Upper lobe of left lung (tissue), 6 donors: ENCODE results near the gene PRDM2. TPM values are rescaled to one million over a fixed set of nuclear protein-coding genes. Genes with fewer than 3 reads are reported as not detected.

Source experiments
- ATAC-seq, 2 donors: fragments of 200-7000 bp; cut with Tn5 transposase; one replicate each; pipeline ENCODE4 v1.9.1; 2022; ENCODE audit warnings: mild to moderate bottlenecking in 2 of 2, moderate library complexity in 2 of 2; ENCODE audit not compliant: low FRiP score in 2 of 2
- DNase-seq, 2 donors: peaks; one replicate each; pipeline ENCODE4 v3.0.0-alpha.2; 2019 to 2020
- H3K27ac ChIP-seq, 4 donors: fragments of 200-600 bp; sonication (generic); one replicate each; pipeline ENCODE4 v1.5.1; 2016 to 2019
- H3K27me3 ChIP-seq, 4 donors: fragments of 200-600 bp; sonication (generic); one replicate each; pipeline ENCODE4 v1.5.1; 2017 to 2019
- H3K36me3 ChIP-seq, 4 donors: fragments of 200-600 bp; sonication (generic); one replicate each; pipeline ENCODE4 v1.5.1; 2016 to 2019
- H3K4me1 ChIP-seq, 4 donors: fragments of 200-600 bp; sonication (generic); one replicate each; pipeline ENCODE4 v1.5.1; 2018 to 2019
- H3K4me3 ChIP-seq, 4 donors: fragments of 200-600 bp; sonication (generic); one replicate each; pipeline ENCODE4 v1.5.1; 2017 to 2019; ENCODE audit warnings: mild to moderate bottlenecking in 2 of 4, moderate library complexity in 1 of 4
- H3K9me3 ChIP-seq, 4 donors: fragments of 200-600 bp; sonication (generic); one replicate each; pipeline ENCODE4 v1.5.1; 2018 to 2019
- EP300 ChIP-seq, 4 donors: sonication (generic); formaldehyde crosslinking; IDR thresholded peaks; one replicate each; pipeline ENCODE4 v1.5.1; 2017; ENCODE audit warnings: antibody characterized with exemption in 4 of 4, control low read depth in 2 of 4
- POLR2A ChIP-seq, 4 donors: fragments of 450-650 bp; IDR thresholded peaks; one replicate each; pipeline ENCODE4 v1.5.1; 2016 to 2017; ENCODE audit warnings: antibody characterized with exemption in 4 of 4, mild to moderate bottlenecking in 2 of 4
- POLR2AphosphoS5 ChIP-seq, 2 donors: sonication (generic); formaldehyde crosslinking; IDR thresholded peaks; one replicate each; pipeline ENCODE4 v1.5.1; 2017; ENCODE audit warnings: antibody characterized with exemption in 2 of 2
- WGBS, 2 donors: methylation state at CpG; one replicate each; pipeline ENCODE4 v1.1.5; 2017 to 2018; 5-methylcytosine and 5-hydroxymethylcytosine counted together
- total RNA-seq, 6 donors: library from RNA; depleted of rRNA in 4 of 6; stranded (reverse); fragments of >200 nt in 4 of 6; gene quantifications; one replicate each; pipeline versions ENCODE4 v1.1.0 to v1.2.1, GENCODE V29; 2016 to 2021
- TF ChIP-seq, protein P1 (sequence below), 6 experiments: fragments of 450-650 bp in 4 of 6; fragments of 200-600 bp in 2 of 6; sonication (generic) in 2 of 6; IDR thresholded peaks; one replicate each; pipeline ENCODE4 v1.5.1; 2016 to 2019; ENCODE audit warnings: antibody characterized with exemption in 6 of 6
- donor health status: DM: no; HTN: no; CAD: no; lungs with moderate emphysema.
- donor health status: DM: no; HTN: yes; CAD: no; lungs with severe emphysema.

PRDM2 gene
- total RNA-seq, 6 donors from 2014 or later = 35.0 to 70.2 (median 40.9) TPM

DNA sequence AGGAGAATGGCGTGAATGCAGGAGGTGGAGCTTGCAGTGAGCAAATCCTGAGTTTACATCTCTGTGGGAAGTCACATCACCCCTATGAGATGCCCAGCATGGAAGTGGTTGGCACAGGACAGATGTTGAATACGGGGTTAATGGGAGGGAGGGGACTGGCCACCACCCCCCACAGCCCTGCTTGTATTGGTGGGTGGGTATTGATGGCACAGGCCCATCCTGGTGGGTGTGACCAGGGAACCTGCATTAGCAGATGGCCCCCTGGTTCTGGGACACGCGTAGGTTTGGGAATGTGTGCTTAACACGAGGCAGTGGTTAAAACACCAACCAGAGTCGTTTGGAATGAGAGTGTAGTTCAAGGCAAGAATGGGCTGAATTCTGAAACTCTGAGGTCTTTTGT is 117.9 kb downstream of the PRDM2 start:
- Histone ChIP-seq H3K36me3 (peaks cover 0 to 41% (median 4%) of the 10 kb centered on the region in 4 donors), H3K4me1 (peaks cover 0 to 7% (median 0%) of the 10 kb centered on the region in 4 donors), H3K4me3 (no peak overlapping the region), H3K27ac (no peak overlapping the region), H3K27me3 (no peaks in the 10 kb centered on the region), H3K9me3 (no peaks in the 10 kb centered on the region)
- no peak for ATAC-seq
- WGBS, 2 donors = 90 to 91% methylated on average over 6 of the region's 6 CpGs
- DNase-seq = no peak
- TF ChIP-seq POLR2A (IDR thresholded peaks at IDR 0.05) = no peak
- TF ChIP-seq, protein P1, sequence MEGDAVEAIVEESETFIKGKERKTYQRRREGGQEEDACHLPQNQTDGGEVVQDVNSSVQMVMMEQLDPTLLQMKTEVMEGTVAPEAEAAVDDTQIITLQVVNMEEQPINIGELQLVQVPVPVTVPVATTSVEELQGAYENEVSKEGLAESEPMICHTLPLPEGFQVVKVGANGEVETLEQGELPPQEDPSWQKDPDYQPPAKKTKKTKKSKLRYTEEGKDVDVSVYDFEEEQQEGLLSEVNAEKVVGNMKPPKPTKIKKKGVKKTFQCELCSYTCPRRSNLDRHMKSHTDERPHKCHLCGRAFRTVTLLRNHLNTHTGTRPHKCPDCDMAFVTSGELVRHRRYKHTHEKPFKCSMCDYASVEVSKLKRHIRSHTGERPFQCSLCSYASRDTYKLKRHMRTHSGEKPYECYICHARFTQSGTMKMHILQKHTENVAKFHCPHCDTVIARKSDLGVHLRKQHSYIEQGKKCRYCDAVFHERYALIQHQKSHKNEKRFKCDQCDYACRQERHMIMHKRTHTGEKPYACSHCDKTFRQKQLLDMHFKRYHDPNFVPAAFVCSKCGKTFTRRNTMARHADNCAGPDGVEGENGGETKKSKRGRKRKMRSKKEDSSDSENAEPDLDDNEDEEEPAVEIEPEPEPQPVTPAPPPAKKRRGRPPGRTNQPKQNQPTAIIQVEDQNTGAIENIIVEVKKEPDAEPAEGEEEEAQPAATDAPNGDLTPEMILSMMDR (IDR thresholded peaks at IDR 0.05) = no peak
- TF ChIP-seq EP300 (IDR thresholded peaks at IDR 0.05) = no peak
- no peak for TF ChIP-seq POLR2AphosphoS5 (IDR thresholded peaks at IDR 0.05)

DNA sequence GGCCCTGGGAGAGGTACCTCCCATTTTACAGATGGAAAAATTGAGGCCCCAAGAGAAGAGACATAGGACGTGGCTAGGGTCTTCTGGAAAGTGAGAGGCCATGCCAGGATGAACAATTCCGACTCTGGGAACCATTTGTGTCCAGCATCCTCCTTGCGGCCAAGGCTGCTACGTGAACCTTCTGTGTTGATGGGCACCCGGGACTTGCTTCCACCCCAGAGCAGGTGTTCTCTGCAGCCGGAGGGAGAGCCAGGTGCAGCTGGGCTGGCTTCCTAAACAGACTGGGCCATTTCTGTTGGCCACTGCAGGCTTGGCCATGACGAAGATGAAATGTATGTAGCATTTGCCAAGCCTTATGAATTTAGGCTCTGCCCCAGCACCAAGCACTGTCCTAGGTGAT is 118.9 kb downstream of the PRDM2 start:
- H3K27ac ChIP-seq = no peak overlapping the region
- H3K4me3 ChIP-seq = no peak overlapping the region
- no peaks in the 10 kb centered on the region for H3K4me1 ChIP-seq
- TF ChIP-seq POLR2A (IDR thresholded peaks at IDR 0.05) = no peak
- no peak for TF ChIP-seq EP300 (IDR thresholded peaks at IDR 0.05)
- TF ChIP-seq, protein P1 (IDR thresholded peaks at IDR 0.05) = no peak
- no peak for TF ChIP-seq POLR2AphosphoS5 (IDR thresholded peaks at IDR 0.05)
- no peaks in the 10 kb centered on the region for H3K9me3 ChIP-seq
- no peak for DNase-seq
- H3K36me3 ChIP-seq = peaks cover 0 to 49% (median 6%) of the 10 kb centered on the region in 4 donors
- 85 to 98% methylated on average over 5 to 7 of the region's 7 CpGs for WGBS, 2 donors
- ATAC-seq = no peak
- no peaks in the 10 kb centered on the region for H3K27me3 ChIP-seq

- ATAC-seq (no peak), DNase-seq (no peak)
- Histone ChIP-seq H3K27ac (no peak overlapping the region), H3K4me3 (no peak overlapping the region), H3K36me3 (peaks cover 0 to 49% (median 6%) of the 10 kb centered on the region in 4 donors), H3K27me3 (no peaks in the 10 kb centered on the region), H3K9me3 (no peaks in the 10 kb centered on the region), H3K4me1 (no peaks in the 10 kb centered on the region)
- WGBS, 2 donors = 75 to 83% methylated on average over 4 to 5 of the region's 5 CpGs
- TF ChIP-seq POLR2A (IDR thresholded peaks at IDR 0.05) (no peak), POLR2AphosphoS5 (IDR thresholded peaks at IDR 0.05) (no peak), EP300 (IDR thresholded peaks at IDR 0.05) (no peak)
- TF ChIP-seq, protein P1 (IDR thresholded peaks at IDR 0.05) = no peak
Measured at GRCh38 chr1:13819642-13820041, 119.7 kb downstream of the PRDM2 start.

- TF ChIP-seq, protein P1 (IDR thresholded peaks at IDR 0.05) = no peak
- TF ChIP-seq POLR2A (IDR thresholded peaks at IDR 0.05) = no peak
- TF ChIP-seq POLR2AphosphoS5 (IDR thresholded peaks at IDR 0.05) = no peak
- TF ChIP-seq EP300 (IDR thresholded peaks at IDR 0.05) = no peak
- DNase-seq (no peak), ATAC-seq (no peak)
- Histone ChIP-seq H3K4me1 (no peaks in the 10 kb centered on the region), H3K36me3 (peaks cover 0 to 49% (median 6%) of the 10 kb centered on the region in 4 donors), H3K27me3 (no peaks in the 10 kb centered on the region), H3K4me3 (no peak overlapping the region), H3K27ac (no peak overlapping the region), H3K9me3 (no peaks in the 10 kb centered on the region)
- 91 to 95% methylated on average over 13 of the region's 13 CpGs for WGBS, 2 donors
Measured at GRCh38 chr1:13820055-13820454, 120.1 kb downstream of the PRDM2 start.

- 77 to 89% methylated on average over 3 to 8 of the region's 8 CpGs for WGBS, 2 donors
- no peak for TF ChIP-seq EP300 (IDR thresholded peaks at IDR 0.05)
- no peak for TF ChIP-seq POLR2AphosphoS5 (IDR thresholded peaks at IDR 0.05)
- no peak for TF ChIP-seq POLR2A (IDR thresholded peaks at IDR 0.05)
- TF ChIP-seq, protein P1 (IDR thresholded peaks at IDR 0.05) = no peak
- no peak overlapping the region for H3K4me3 ChIP-seq
- no peaks in the 10 kb centered on the region for H3K4me1 ChIP-seq
- H3K36me3 ChIP-seq = peaks cover 0 to 49% (median 6%) of the 10 kb centered on the region in 4 donors
- H3K27ac ChIP-seq = no peak overlapping the region
- no peaks in the 10 kb centered on the region for H3K9me3 ChIP-seq
- ATAC-seq = peak in 1 of 2 donors; percentile 13
- no peaks in the 10 kb centered on the region for H3K27me3 ChIP-seq
- DNase-seq = no peak
Measured at GRCh38 chr1:13820456-13820855, 120.5 kb downstream of the PRDM2 start.
